NCI-H187 treated with DMSO at 0.1 percent for 48 hours (cell line): ENCODE measurements around the gene ZNF777.

Experiments
- DNase-seq: peaks from one replicate; lab custom pipeline; 2025; lab: John Stamatoyannopoulos, UW

The ZNF777 gene

GRCh38 chr7:149476791-149477190 is 15.9 kb upstream of the ZNF777 start:
- no peak for DNase-seq

GRCh38 chr7:149475121-149476045 is 14.5 kb upstream of the ZNF777 start:
- DNase-seq: no peak

GRCh38 chr7:149474309-149475120 is 13.7 kb upstream of the ZNF777 start:
- no peak for DNase-seq

- no peak for DNase-seq
Observed at GRCh38 chr7:149473251-149473650, 12.4 kb upstream of the ZNF777 start.

GRCh38 chr7:149471289-149471953 is 10.6 kb upstream of the ZNF777 start:
- DNase-seq: no peak

- DNase-seq: no peak
Observed at GRCh38 chr7:149469806-149470205, 8.9 kb upstream of the ZNF777 start.

GRCh38 chr7:149468208-149468607 is 7.3 kb upstream of the ZNF777 start:
- no peak for DNase-seq

- no peak for DNase-seq
Observed at GRCh38 chr7:149467321-149467859, 6.5 kb upstream of the ZNF777 start.

GRCh38 chr7:149466364-149466763 is 5.5 kb upstream of the ZNF777 start:
- no peak for DNase-seq

GRCh38 chr7:149463500-149464161 is 2.8 kb upstream of the ZNF777 start:
- no peak for DNase-seq

GRCh38 chr7:149462101-149462520 is 1.2 kb upstream of the ZNF777 start:
- no peak for DNase-seq

- no peak for DNase-seq
Observed at GRCh38 chr7:149459540-149460452, 1.1 kb downstream of the ZNF777 start.

GRCh38 chr7:149459201-149459539 is 1.7 kb downstream of the ZNF777 start:
- no peak for DNase-seq

GRCh38 chr7:149458235-149458634 is 2.6 kb downstream of the ZNF777 start:
- DNase-seq: no peak

- DNase-seq: no peak
Observed at GRCh38 chr7:149457766-149458165, 3.1 kb downstream of the ZNF777 start.

- no peak for DNase-seq
Observed at GRCh38 chr7:149456506-149457421, 4.1 kb downstream of the ZNF777 start.

- no peak for DNase-seq
Observed at GRCh38 chr7:149455175-149455950, 5.5 kb downstream of the ZNF777 start.

- DNase-seq: no peak
Observed at GRCh38 chr7:149454750-149455149, 6.1 kb downstream of the ZNF777 start.

GRCh38 chr7:149454006-149454405 is 6.9 kb downstream of the ZNF777 start:
- DNase-seq: no peak
